PFSK-1 (cell line): ENCODE results near the gene PQBP1.

ENCODE experiments used
- POLR2AphosphoS5 ChIP-seq: IDR thresholded peaks from 2 replicates; pipeline ENCODE4 v1.6.1; 2012; ENCODE audit warnings: low read depth, mild to moderate bottlenecking, control low read depth, low read length, moderate library complexity
- REST ChIP-seq, 2 experiments: IDR thresholded peaks; 2 replicates each; pipeline versions ENCODE4 v1.6.1 to v1.8.0; 2011 to 2012; ENCODE audit warnings: low read depth in 2 of 2, low read length in 2 of 2, control low read depth in 1 of 2, inconsistent platforms in 1 of 2, mild to moderate bottlenecking in 1 of 2, moderate library complexity in 1 of 2; ENCODE audit not compliant: insufficient read depth in 1 of 2
- TAF1 ChIP-seq: IDR thresholded peaks from 2 replicates; pipeline ENCODE4 v1.6.1; 2012; ENCODE audit warnings: low read length, control low read depth, borderline replicate concordance; ENCODE audit not compliant: insufficient read depth

DNA sequence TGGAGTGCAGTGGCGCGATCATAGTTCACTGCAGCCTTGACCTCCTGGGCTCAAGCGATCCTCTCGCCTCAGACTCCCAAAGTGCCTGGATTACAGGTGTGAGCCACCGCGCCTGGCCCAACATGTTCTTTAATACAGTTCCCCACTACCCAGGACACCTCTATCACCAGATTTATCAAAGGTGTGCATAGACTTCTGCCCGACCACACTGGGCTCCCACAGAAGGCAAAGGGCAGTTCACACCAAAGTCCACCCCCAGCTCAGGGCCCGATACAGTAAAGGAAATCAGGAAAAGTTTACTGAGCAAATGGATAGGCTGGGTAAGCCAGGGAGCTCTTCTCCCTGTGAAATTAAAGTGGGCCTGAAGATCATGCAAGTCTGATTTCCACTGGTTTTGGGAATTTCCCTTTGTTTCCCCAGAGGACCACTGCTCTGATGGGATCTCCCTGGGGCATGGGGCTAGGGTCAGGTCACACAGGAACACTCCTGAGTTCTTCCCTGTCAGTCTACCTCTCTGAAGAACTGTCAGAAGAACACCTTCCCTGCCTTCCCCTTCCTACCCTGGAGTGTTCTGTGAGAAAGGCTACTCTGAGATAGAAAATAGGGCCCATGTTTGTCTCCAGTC, 38.8 kb downstream of the PQBP1 start:
- no peak for TF ChIP-seq REST (IDR thresholded peaks at IDR 0.05; ENCODE audit: insufficient read depth in 1 of 2, low read depth in 2 of 2, low read length in 2 of 2)
- TF ChIP-seq POLR2AphosphoS5: no peak
- no peak for TF ChIP-seq TAF1
